Measurements from ENCODE around the gene GRIP1. TPM values are rescaled to one million over a fixed set of nuclear protein-coding genes. Genes with fewer than 3 reads are reported as not detected.
A peak's percentile ranks its signal among the peaks of the same experiment; 100 is the strongest.

GRIP1 gene
- total and polyA plus RNA-seq, 2 donors (not counting 3 experiments of a cell fraction or from before 2014, with no cell fraction given): 0.04 to 0.69 TPM

- dilution Hi-C loops (cut with MboI; ENCODE audit: extremely low pct_ligation_motif_present, low sequenced_read_pairs) (no loop called here), intact Hi-C loops (cut with micrococcal nuclease) (no loop called here)
- no TSS peak for BruUV-seq (replicated peaks)
- Histone ChIP-seq H3K27ac (ENCODE audit: insufficient read depth, low read depth, low read length) (no peak overlapping the region), H3K79me2 (ENCODE audit: control insufficient read depth, insufficient read depth, low read length) (no peaks in the 10 kb centered on the region), H3K36me3 (ENCODE audit: control insufficient read depth in 2 of 2, extremely low read depth in 1 of 2, insufficient read depth in 2 of 2, low read length in 2 of 2) (no peaks in the 10 kb centered on the region), H3K9me3 (replicated peaks; ENCODE audit: control insufficient read depth, insufficient read depth, low read length) (no peaks in the 10 kb centered on the region), H2AFZ (ENCODE audit: low read depth, low read length) (no peak overlapping the region), H3K4me2 (ENCODE audit: insufficient read depth, low read length) (no peak overlapping the region), H3K4me1 (ENCODE audit: control insufficient read depth, extremely low read depth, insufficient read depth, low read length) (peaks cover 14% of the 10 kb centered on the region), H3K9ac (replicated peaks; ENCODE audit: extremely low read depth, insufficient read depth, low read length) (no peak overlapping the region), H4K20me1 (replicated peaks; ENCODE audit: control insufficient read depth, extremely low read depth, insufficient read depth, low read length) (no peaks in the 10 kb centered on the region), H3K9me1 (replicated peaks; ENCODE audit: control insufficient read depth, extremely low read depth, insufficient read depth, low read length) (no peaks in the 10 kb centered on the region), H3K27me3 (ENCODE audit: control insufficient read depth in 2 of 2, insufficient read depth in 2 of 2, low read length in 2 of 2) (no peaks in the 10 kb centered on the region), H3K4me3 (replicated peaks in 1 of 3; ENCODE audit: insufficient read depth in 1 of 3, low read depth in 1 of 3, low read length in 3 of 3) (no peak overlapping the region)
- TF ChIP-seq CTCF (IDR thresholded peaks at IDR 0.05; ENCODE audit: extremely low read depth in 1 of 2, insufficient read depth in 1 of 2, low read depth in 1 of 2, low read length in 2 of 2) (no peak), FOS (IDR thresholded peaks at IDR 0.05; ENCODE audit: borderline replicate concordance, insufficient read depth, low read length) (no peak), GATA2 (IDR thresholded peaks at IDR 0.05; ENCODE audit: insufficient read depth, insufficient read length, low read depth, low read length) (no peak), POLR2AphosphoS5 (IDR thresholded peaks at IDR 0.05; ENCODE audit: insufficient read depth, low read depth, low read length) (no peak), POLR2A (IDR thresholded peaks at IDR 0.05; ENCODE audit: low read depth, low read length) (no peak)
- TF ChIP-seq, protein P1, sequence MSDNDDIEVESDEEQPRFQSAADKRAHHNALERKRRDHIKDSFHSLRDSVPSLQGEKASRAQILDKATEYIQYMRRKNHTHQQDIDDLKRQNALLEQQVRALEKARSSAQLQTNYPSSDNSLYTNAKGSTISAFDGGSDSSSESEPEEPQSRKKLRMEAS (IDR thresholded peaks at IDR 0.05; ENCODE audit: insufficient read depth, insufficient read length): no peak
- FAIRE-seq (no peak), DNase-seq (ENCODE audit: low read depth, low spot score) (no peak)
- CTCF ChIA-PET: no interaction called here
- POLR2A ChIA-PET: no interaction called here
These were observed 54.1 kb downstream of the GRIP1 start for GRCh38 chr12:66624806-66625205.

GRCh38 chr12:66623455-66623854 is 55.4 kb downstream of the GRIP1 start:
- DNase-seq (ENCODE audit: low read depth, low spot score) (peak; percentile 66), FAIRE-seq (peak; percentile 72)
- CTCF ChIA-PET: interaction anchor here (0.8 kb wide), 1 partner anchor 11 kb away, joined by 3 read pairs; no protein-coding TSS in a partner anchor

More at GRCh38 chr12:66623455-66623854, 55.4 kb downstream of the GRIP1 start:
- Histone ChIP-seq H3K27me3 (ENCODE audit: control insufficient read depth in 2 of 2, insufficient read depth in 2 of 2, low read length in 2 of 2) (no peaks in the 10 kb centered on the region), H3K27ac (ENCODE audit: insufficient read depth, low read depth, low read length) (no peak overlapping the region), H3K4me3 (replicated peaks in 1 of 3; ENCODE audit: insufficient read depth in 1 of 3, low read depth in 1 of 3, low read length in 3 of 3) (no peak overlapping the region), H3K36me3 (ENCODE audit: control insufficient read depth in 2 of 2, extremely low read depth in 1 of 2, insufficient read depth in 2 of 2, low read length in 2 of 2) (no peaks in the 10 kb centered on the region), H3K9me3 (replicated peaks; ENCODE audit: control insufficient read depth, insufficient read depth, low read length) (no peaks in the 10 kb centered on the region), H4K20me1 (replicated peaks; ENCODE audit: control insufficient read depth, extremely low read depth, insufficient read depth, low read length) (no peaks in the 10 kb centered on the region), H3K79me2 (ENCODE audit: control insufficient read depth, insufficient read depth, low read length) (no peaks in the 10 kb centered on the region), H2AFZ (ENCODE audit: low read depth, low read length) (no peak overlapping the region), H3K9me1 (replicated peaks; ENCODE audit: control insufficient read depth, extremely low read depth, insufficient read depth, low read length) (no peaks in the 10 kb centered on the region), H3K9ac (replicated peaks; ENCODE audit: extremely low read depth, insufficient read depth, low read length) (no peak overlapping the region), H3K4me1 (ENCODE audit: control insufficient read depth, extremely low read depth, insufficient read depth, low read length) (peaks cover 15% of the 10 kb centered on the region), H3K4me2 (ENCODE audit: insufficient read depth, low read length) (peak overlapping the region; percentile 36)
- BruUV-seq (replicated peaks): no TSS peak
- TF ChIP-seq EZH2 (IDR thresholded peaks at IDR 0.05; ENCODE audit: borderline replicate concordance, low read depth, low read length, severe bottlenecking) (no peak), CTCF (IDR thresholded peaks at IDR 0.05; ENCODE audit: extremely low read depth in 1 of 2, insufficient read depth in 1 of 2, low read depth in 1 of 2, low read length in 2 of 2) (no peak), POLR2AphosphoS5 (IDR thresholded peaks at IDR 0.05; ENCODE audit: insufficient read depth, low read depth, low read length) (no peak), JUN (IDR thresholded peaks at IDR 0.05; ENCODE audit: borderline replicate concordance, insufficient read depth, insufficient read length, low read depth) (peak; percentile 3), MYC (IDR thresholded peaks at IDR 0.05; ENCODE audit: low read depth, low read length) (no peak), FOS (IDR thresholded peaks at IDR 0.05; ENCODE audit: borderline replicate concordance, insufficient read depth, low read length) (peak; percentile 58), GATA2 (IDR thresholded peaks at IDR 0.05; ENCODE audit: insufficient read depth, insufficient read length, low read depth, low read length) (peak; percentile 4), POLR2A (IDR thresholded peaks at IDR 0.05; ENCODE audit: low read depth, low read length) (no peak)
- TF ChIP-seq, protein P1 (IDR thresholded peaks at IDR 0.05; ENCODE audit: insufficient read depth, insufficient read length): no peak
- POLR2A ChIA-PET: no interaction called here
- intact Hi-C loops (cut with micrococcal nuclease): no loop called here
- dilution Hi-C loops (cut with MboI; ENCODE audit: extremely low pct_ligation_motif_present, low sequenced_read_pairs): no loop called here

Data from endothelial cell of umbilical vein (primary cell).